MM.1S (cell line): Measurements from ENCODE around the gene PREX1.

ENCODE experiments used
- DNase-seq: peaks from one replicate; pipeline ENCODE4 v3.0.0-alpha.2; 2015
- H2AFZ ChIP-seq: fragments of 300-600 bp; sonication (generic); 2 replicates; pipeline ENCODE4 v1.6.0; 2016; ENCODE audit warnings: antibody characterized with exemption, low read length
- H3F3A ChIP-seq: fragments of 300-600 bp; sonication (generic); 2 replicates; pipeline ENCODE4 v1.6.1; 2016; ENCODE audit warnings: mild to moderate bottlenecking, antibody characterized with exemption, low read length, moderate library complexity, mixed read lengths; ENCODE audit not compliant: insufficient read depth
- H3K27ac ChIP-seq: fragments of 300-600 bp; sonication (generic); 2 replicates; pipeline ENCODE4 v1.5.1; 2016; ENCODE audit warnings: mild to moderate bottlenecking, low read length
- H3K27me3 ChIP-seq: fragments of 300-600 bp; sonication (generic); replicated peaks from 2 replicates; pipeline ENCODE4 v1.6.0; 2016; ENCODE audit warnings: low read length; ENCODE audit not compliant: insufficient read depth
- H3K36me3 ChIP-seq: fragments of 300-600 bp; sonication (generic); replicated peaks from 2 replicates; pipeline ENCODE4 v1.6.1; 2016; ENCODE audit warnings: mild to moderate bottlenecking, low read length, mixed read lengths; ENCODE audit not compliant: insufficient read depth
- H3K4me1 ChIP-seq: fragments of 300-600 bp; sonication (generic); 2 replicates; pipeline ENCODE4 v1.6.1; 2016; ENCODE audit warnings: low read length, mixed read lengths
- H3K4me2 ChIP-seq: fragments of 300-600 bp; sonication (generic); 2 replicates; pipeline ENCODE4 v1.6.0; 2016; ENCODE audit warnings: low read depth, low read length
- H3K4me3 ChIP-seq: fragments of 300-600 bp; sonication (generic); 2 replicates; pipeline ENCODE4 v1.5.1; 2016; ENCODE audit warnings: low read length, mixed read lengths
- H3K79me2 ChIP-seq: fragments of 300-600 bp; sonication (generic); 2 replicates; pipeline ENCODE4 v1.6.1; 2016; ENCODE audit warnings: mixed run types, low read length, mixed read lengths
- H3K9ac ChIP-seq: fragments of 300-600 bp; sonication (generic); 2 replicates; pipeline ENCODE4 v1.6.1; 2016; ENCODE audit warnings: low read length, mixed read lengths
- H3K9me2 ChIP-seq: fragments of 300-600 bp; sonication (generic); replicated peaks from 2 replicates; pipeline ENCODE4 v1.6.1; 2016; ENCODE audit warnings: mild to moderate bottlenecking, low read length, mixed read lengths; ENCODE audit not compliant: insufficient read depth
- H3K9me3 ChIP-seq: fragments of 300-600 bp; sonication (generic); replicated peaks from 2 replicates; pipeline ENCODE4 v1.6.1; 2016; ENCODE audit warnings: mild to moderate bottlenecking, low read length, mixed read lengths; ENCODE audit not compliant: insufficient read depth
- H4K20me1 ChIP-seq: fragments of 300-600 bp; sonication (generic); 2 replicates; pipeline ENCODE4 v1.6.1; 2016; ENCODE audit warnings: mild to moderate bottlenecking, low read length, moderate library complexity, mixed read lengths; ENCODE audit not compliant: insufficient read depth
- CTCF ChIP-seq: fragments of 300-600 bp; sonication (generic); IDR thresholded peaks from 2 replicates; pipeline ENCODE4 v1.5.1; 2016; ENCODE audit warnings: antibody characterized with exemption, low read length, mixed read lengths
- EZH2 ChIP-seq: fragments of 300-600 bp; sonication (generic); optimal IDR thresholded peaks from 2 replicates; pipeline ENCODE3; 2017; ENCODE audit warnings: low read depth, mild to moderate bottlenecking, antibody characterized with exemption, low read length, mixed read lengths
- EZH2phosphoT487 ChIP-seq: fragments of 300-600 bp; sonication (generic); IDR thresholded peaks from 2 replicates; pipeline ENCODE4 v1.6.1; 2018; ENCODE audit warnings: antibody characterized with exemption, low read length

Gene PREX1

GRCh38 chr20:48688579-48688978 is 139.2 kb downstream of the PREX1 start:
- Histone ChIP-seq H3K9me3 (no peaks in the 10 kb centered on the region), H3K4me3 (no peak overlapping the region), H3K4me1 (no peaks in the 10 kb centered on the region), H3F3A (no peaks in the 10 kb centered on the region), H3K36me3 (no peaks in the 10 kb centered on the region), H3K27ac (no peak overlapping the region), H3K27me3 (no peaks in the 10 kb centered on the region), H4K20me1 (no peaks in the 10 kb centered on the region), H3K4me2 (no peak overlapping the region), H3K9ac (no peak overlapping the region), H3K79me2 (no peaks in the 10 kb centered on the region), H2AFZ (no peak overlapping the region), H3K9me2 (no peaks in the 10 kb centered on the region)
- DNase-seq: no peak
- TF ChIP-seq CTCF: no peak
- no peak for TF ChIP-seq EZH2phosphoT487
- TF ChIP-seq EZH2: no peak

- Histone ChIP-seq H3K9ac (no peak overlapping the region), H3K4me1 (peaks cover 10% of the 10 kb centered on the region), H3K4me2 (no peak overlapping the region), H3K79me2 (no peaks in the 10 kb centered on the region), H3K9me2 (no peaks in the 10 kb centered on the region), H3K9me3 (no peaks in the 10 kb centered on the region), H3K4me3 (no peak overlapping the region), H4K20me1 (no peaks in the 10 kb centered on the region), H2AFZ (no peak overlapping the region), H3F3A (no peaks in the 10 kb centered on the region), H3K27me3 (no peaks in the 10 kb centered on the region), H3K36me3 (no peaks in the 10 kb centered on the region), H3K27ac (no peak overlapping the region)
- DNase-seq: no peak
- no peak for TF ChIP-seq CTCF
- no peak for TF ChIP-seq EZH2
- TF ChIP-seq EZH2phosphoT487: no peak
Measured at GRCh38 chr20:48687117-48687800, 140.5 kb downstream of the PREX1 start.

- no peaks in the 10 kb centered on the region for H3K79me2 ChIP-seq
- H3K27me3 ChIP-seq: no peaks in the 10 kb centered on the region
- no peak for DNase-seq
- H3K4me1 ChIP-seq: peaks cover 11% of the 10 kb centered on the region
- TF ChIP-seq CTCF (no peak), EZH2 (no peak), EZH2phosphoT487 (no peak)
- no peak overlapping the region for H2AFZ ChIP-seq
- H3K4me2 ChIP-seq: no peak overlapping the region
- no peak overlapping the region for H3K27ac ChIP-seq
- H4K20me1 ChIP-seq: no peaks in the 10 kb centered on the region
- no peaks in the 10 kb centered on the region for H3K9me3 ChIP-seq
- no peak overlapping the region for H3K4me3 ChIP-seq
- no peaks in the 10 kb centered on the region for H3F3A ChIP-seq
- no peaks in the 10 kb centered on the region for H3K36me3 ChIP-seq
- no peaks in the 10 kb centered on the region for H3K9me2 ChIP-seq
- no peak overlapping the region for H3K9ac ChIP-seq
Measured at GRCh38 chr20:48686238-48687116, 141.3 kb downstream of the PREX1 start.
